ENCODE results near the gene COL25A1. TPM values are rescaled to one million over a fixed set of nuclear protein-coding genes. Genes with fewer than 3 reads are reported as not detected.

COL25A1 gene
- total and polyA plus RNA-seq, 2 donors (not counting 3 experiments of a cell fraction or from before 2014, with no cell fraction given), result 0.21 to 3.5 TPM

DNA sequence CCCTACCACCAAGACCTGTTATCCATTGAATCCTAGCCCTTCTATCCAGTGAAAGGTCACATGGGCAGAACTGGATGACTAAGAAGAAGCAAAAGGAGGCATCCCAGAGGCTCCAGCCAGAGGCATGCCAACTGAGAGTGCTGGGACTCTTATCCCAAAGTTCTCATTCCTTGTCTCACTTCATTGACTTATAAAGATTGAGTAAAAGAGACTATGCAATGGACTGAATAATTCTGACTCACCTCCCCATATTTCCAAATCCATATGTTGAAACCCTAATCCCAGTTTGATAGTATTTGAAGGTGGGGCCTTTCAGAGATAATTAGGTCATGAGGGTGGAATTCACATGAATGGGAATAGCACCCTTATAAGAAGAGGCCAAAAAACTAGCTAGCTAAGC, 131.4 kb downstream of the COL25A1 start:
- Histone ChIP-seq H2AFZ (ENCODE audit: low read depth, low read length) (no peak overlapping the region), H3K27me3 (ENCODE audit: control insufficient read depth in 2 of 2, insufficient read depth in 2 of 2, low read length in 2 of 2) (peaks cover 0 to 1% of the 10 kb centered on the region in 2 experiments), H3K9me1 (replicated peaks; ENCODE audit: control insufficient read depth, extremely low read depth, insufficient read depth, low read length) (no peaks in the 10 kb centered on the region), H3K4me3 (replicated peaks in 1 of 3; ENCODE audit: insufficient read depth in 1 of 3, low read depth in 1 of 3, low read length in 3 of 3) (no peak overlapping the region), H3K4me2 (ENCODE audit: insufficient read depth, low read length) (no peak overlapping the region), H3K36me3 (ENCODE audit: control insufficient read depth in 2 of 2, extremely low read depth in 1 of 2, insufficient read depth in 2 of 2, low read length in 2 of 2) (no peaks in the 10 kb centered on the region), H3K79me2 (ENCODE audit: control insufficient read depth, insufficient read depth, low read length) (no peaks in the 10 kb centered on the region), H4K20me1 (replicated peaks; ENCODE audit: control insufficient read depth, extremely low read depth, insufficient read depth, low read length) (no peaks in the 10 kb centered on the region), H3K9ac (replicated peaks; ENCODE audit: extremely low read depth, insufficient read depth, low read length) (no peak overlapping the region), H3K27ac (ENCODE audit: insufficient read depth, low read depth, low read length) (no peak overlapping the region), H3K9me3 (replicated peaks; ENCODE audit: control insufficient read depth, insufficient read depth, low read length) (no peaks in the 10 kb centered on the region), H3K4me1 (ENCODE audit: control insufficient read depth, extremely low read depth, insufficient read depth, low read length) (no peaks in the 10 kb centered on the region)
- BruUV-seq (replicated peaks), result no TSS peak
- FAIRE-seq, result no peak
- TF ChIP-seq FOS (IDR thresholded peaks at IDR 0.05; ENCODE audit: borderline replicate concordance, insufficient read depth, low read length) (no peak), EZH2 (IDR thresholded peaks at IDR 0.05; ENCODE audit: borderline replicate concordance, low read depth, low read length, severe bottlenecking) (no peak), JUN (IDR thresholded peaks at IDR 0.05; ENCODE audit: borderline replicate concordance, insufficient read depth, insufficient read length, low read depth) (no peak), POLR2A (IDR thresholded peaks at IDR 0.05; ENCODE audit: low read depth, low read length) (no peak), POLR2AphosphoS5 (IDR thresholded peaks at IDR 0.05; ENCODE audit: insufficient read depth, low read depth, low read length) (no peak), CTCF (IDR thresholded peaks at IDR 0.05; ENCODE audit: extremely low read depth in 1 of 2, insufficient read depth in 1 of 2, low read depth in 1 of 2, low read length in 2 of 2) (no peak), MYC (IDR thresholded peaks at IDR 0.05; ENCODE audit: low read depth, low read length) (no peak), GATA2 (IDR thresholded peaks at IDR 0.05; ENCODE audit: insufficient read depth, insufficient read length, low read depth, low read length) (no peak)
- TF ChIP-seq, protein P1, sequence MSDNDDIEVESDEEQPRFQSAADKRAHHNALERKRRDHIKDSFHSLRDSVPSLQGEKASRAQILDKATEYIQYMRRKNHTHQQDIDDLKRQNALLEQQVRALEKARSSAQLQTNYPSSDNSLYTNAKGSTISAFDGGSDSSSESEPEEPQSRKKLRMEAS (IDR thresholded peaks at IDR 0.05; ENCODE audit: insufficient read depth, insufficient read length), result no peak
- intact Hi-C loops (cut with micrococcal nuclease), result no loop called here
- dilution Hi-C loops (cut with MboI; ENCODE audit: extremely low pct_ligation_motif_present, low sequenced_read_pairs), result no loop called here
- CTCF ChIA-PET, result no interaction called here
- POLR2A ChIA-PET, result no interaction called here
- DNase-seq (ENCODE audit: low read depth, low spot score), result no peak
